Suprapubic skin (tissue), 4 donors: ENCODE measurements around the gene SMOC2. TPM values are rescaled to one million over a fixed set of nuclear protein-coding genes. Genes with fewer than 3 reads are reported as not detected.
A peak's percentile ranks its signal among the peaks of the same experiment; 100 is the strongest.
"Not testable (repeated sequence)": the region's sequence is repeated elsewhere in the genome, so short reads cannot be mapped to it uniquely, and the experiment has no call there.

Experiments used
- DNase-seq, 2 donors: peaks; one replicate each; pipeline ENCODE4 v3.0.0-alpha.2; 2019; ENCODE audit warnings: low spot score in 2 of 2
- H3K27ac ChIP-seq: fragments of 200-600 bp; sonication (generic); one replicate; pipeline ENCODE4 v1.5.1; 2019
- H3K27me3 ChIP-seq: fragments of 200-600 bp; sonication (generic); one replicate; pipeline ENCODE4 v1.5.1; 2019
- H3K36me3 ChIP-seq: fragments of 200-600 bp; sonication (generic); one replicate; pipeline ENCODE4 v1.5.1; 2019
- H3K4me1 ChIP-seq: fragments of 200-600 bp; sonication (generic); one replicate; pipeline ENCODE4 v1.5.1; 2019
- H3K4me3 ChIP-seq: fragments of 200-600 bp; sonication (generic); one replicate; pipeline ENCODE4 v1.5.1; 2019; ENCODE audit warnings: mild to moderate bottlenecking
- H3K9me3 ChIP-seq: fragments of 200-600 bp; sonication (generic); one replicate; pipeline ENCODE4 v1.5.1; 2019
- EP300 ChIP-seq: sonication (generic); formaldehyde crosslinking; IDR thresholded peaks from one replicate; pipeline ENCODE4 v1.6.1; 2017; ENCODE audit warnings: antibody characterized with exemption
- POLR2A ChIP-seq, 2 donors: fragments of 450-650 bp; IDR thresholded peaks; one replicate each; pipeline ENCODE4 v1.6.1; 2017; ENCODE audit warnings: antibody characterized with exemption in 2 of 2, mild to moderate bottlenecking in 2 of 2, moderate library complexity in 2 of 2
- POLR2AphosphoS5 ChIP-seq, 3 donors: sonication (generic); formaldehyde crosslinking; IDR thresholded peaks; one replicate each; pipeline ENCODE4 v1.6.1; 2017; ENCODE audit warnings: antibody characterized with exemption in 3 of 3
- WGBS: methylation state at CpG from one replicate; pipeline ENCODE4 v1.1.5; 2018; 5-methylcytosine and 5-hydroxymethylcytosine counted together
- total RNA-seq, 4 donors: library from RNA; depleted of rRNA; stranded (reverse); fragments of >200 nt; gene quantifications; one replicate each; pipeline ENCODE4 v1.1.0, GENCODE V29; 2016
- TF ChIP-seq, protein P1 (sequence below), 2 donors: fragments of 200-600 bp in 1 of 2; fragments of 450-650 bp in 1 of 2; sonication (generic) in 1 of 2; IDR thresholded peaks; one replicate each; pipeline ENCODE4 v1.5.1; 2016 to 2019; ENCODE audit warnings: antibody characterized with exemption in 2 of 2, mild to moderate bottlenecking in 1 of 2, moderate library complexity in 1 of 2

The SMOC2 gene
- total RNA-seq, 4 donors from 2014 or later: 16.2 to 22.9 (median 18.8) TPM

DNA sequence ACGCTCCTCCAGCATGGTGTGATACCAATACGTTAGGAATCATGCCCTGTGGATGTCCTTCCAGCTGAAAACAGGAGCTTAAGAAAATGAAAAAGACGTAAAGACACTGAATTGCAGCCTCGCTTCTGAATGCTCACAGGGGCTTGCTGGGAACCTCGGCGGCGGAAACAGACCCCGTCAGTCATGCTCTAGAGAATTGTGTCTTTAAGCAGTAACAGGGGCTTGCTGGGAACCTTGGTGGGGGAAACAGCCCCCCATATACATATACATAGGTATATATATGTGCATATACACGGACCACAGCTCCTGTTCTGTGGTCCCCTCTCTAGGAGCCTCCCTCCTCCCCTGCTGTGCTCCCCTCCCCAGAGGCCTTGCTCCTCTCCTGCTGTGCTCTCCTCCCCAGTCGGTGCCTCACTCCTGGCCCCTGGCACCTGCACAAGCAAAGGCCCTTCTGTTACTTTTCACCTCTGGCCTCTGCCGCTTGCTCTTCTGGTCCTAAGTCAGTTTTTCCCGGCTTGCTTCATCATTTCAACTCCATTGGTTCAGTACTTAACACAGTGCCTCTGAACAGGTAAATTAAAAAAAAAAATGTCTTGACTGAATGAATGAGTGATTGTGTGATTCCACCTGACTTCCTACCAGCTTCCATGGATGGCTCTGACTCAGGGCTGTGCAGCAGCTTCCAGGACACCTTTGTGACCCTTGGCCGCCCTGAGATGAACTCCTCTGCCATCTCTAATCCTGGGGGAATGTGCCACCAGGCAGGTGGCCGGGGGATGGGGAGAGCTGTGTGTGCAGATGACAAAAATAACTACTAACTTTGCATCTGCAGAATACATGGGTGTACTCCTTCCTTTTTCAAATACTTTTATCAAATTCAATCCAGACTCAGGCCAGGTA, 246.1 kb downstream of the SMOC2 start:
- Histone ChIP-seq H3K36me3 (no peaks in the 10 kb centered on the region), H3K27ac (no peak overlapping the region), H3K4me1 (no peaks in the 10 kb centered on the region), H3K9me3 (no peaks in the 10 kb centered on the region), H3K4me3 (no peak overlapping the region), H3K27me3 (peaks cover 2% of the 10 kb centered on the region)
- 78% methylated on average over 14 of the region's 14 CpGs for WGBS
- no peak for DNase-seq
- TF ChIP-seq POLR2A (IDR thresholded peaks at IDR 0.05) (no peak), EP300 (no peak), POLR2AphosphoS5 (IDR thresholded peaks at IDR 0.05) (no peak)
- TF ChIP-seq, protein P1, sequence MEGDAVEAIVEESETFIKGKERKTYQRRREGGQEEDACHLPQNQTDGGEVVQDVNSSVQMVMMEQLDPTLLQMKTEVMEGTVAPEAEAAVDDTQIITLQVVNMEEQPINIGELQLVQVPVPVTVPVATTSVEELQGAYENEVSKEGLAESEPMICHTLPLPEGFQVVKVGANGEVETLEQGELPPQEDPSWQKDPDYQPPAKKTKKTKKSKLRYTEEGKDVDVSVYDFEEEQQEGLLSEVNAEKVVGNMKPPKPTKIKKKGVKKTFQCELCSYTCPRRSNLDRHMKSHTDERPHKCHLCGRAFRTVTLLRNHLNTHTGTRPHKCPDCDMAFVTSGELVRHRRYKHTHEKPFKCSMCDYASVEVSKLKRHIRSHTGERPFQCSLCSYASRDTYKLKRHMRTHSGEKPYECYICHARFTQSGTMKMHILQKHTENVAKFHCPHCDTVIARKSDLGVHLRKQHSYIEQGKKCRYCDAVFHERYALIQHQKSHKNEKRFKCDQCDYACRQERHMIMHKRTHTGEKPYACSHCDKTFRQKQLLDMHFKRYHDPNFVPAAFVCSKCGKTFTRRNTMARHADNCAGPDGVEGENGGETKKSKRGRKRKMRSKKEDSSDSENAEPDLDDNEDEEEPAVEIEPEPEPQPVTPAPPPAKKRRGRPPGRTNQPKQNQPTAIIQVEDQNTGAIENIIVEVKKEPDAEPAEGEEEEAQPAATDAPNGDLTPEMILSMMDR (IDR thresholded peaks at IDR 0.05): no peak

DNA sequence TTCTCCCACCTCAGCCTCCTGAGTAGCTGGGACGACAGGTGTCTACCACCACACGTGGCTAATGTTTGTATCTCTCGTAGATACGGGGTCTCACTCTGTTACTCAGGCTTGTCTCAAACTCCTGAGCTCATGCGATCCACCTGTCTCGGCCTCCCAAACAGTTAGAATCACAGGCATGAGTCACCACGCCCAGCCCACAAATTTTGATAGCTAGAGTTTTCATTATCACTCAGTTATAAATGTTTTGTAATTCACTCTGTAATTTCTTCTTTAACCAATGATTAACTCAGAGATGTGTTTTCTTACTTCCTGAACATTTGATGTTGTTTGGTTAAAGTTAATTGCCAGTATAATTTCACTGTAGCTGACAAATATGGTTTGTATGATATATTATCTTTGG, 249.3 kb downstream of the SMOC2 start:
- WGBS: 88% methylated on average over 7 of the region's 7 CpGs
- no peaks in the 10 kb centered on the region for H3K4me1 ChIP-seq
- DNase-seq: no peak
- no peaks in the 10 kb centered on the region for H3K36me3 ChIP-seq
- H3K27me3 ChIP-seq: peaks cover 6% of the 10 kb centered on the region
- no peaks in the 10 kb centered on the region for H3K9me3 ChIP-seq
- no peak overlapping the region for H3K27ac ChIP-seq
- TF ChIP-seq POLR2AphosphoS5 (IDR thresholded peaks at IDR 0.05): no peak
- TF ChIP-seq EP300: no peak
- no peak for TF ChIP-seq POLR2A (IDR thresholded peaks at IDR 0.05)
- TF ChIP-seq, protein P1 (IDR thresholded peaks at IDR 0.05): no peak
- no peak overlapping the region for H3K4me3 ChIP-seq

DNA sequence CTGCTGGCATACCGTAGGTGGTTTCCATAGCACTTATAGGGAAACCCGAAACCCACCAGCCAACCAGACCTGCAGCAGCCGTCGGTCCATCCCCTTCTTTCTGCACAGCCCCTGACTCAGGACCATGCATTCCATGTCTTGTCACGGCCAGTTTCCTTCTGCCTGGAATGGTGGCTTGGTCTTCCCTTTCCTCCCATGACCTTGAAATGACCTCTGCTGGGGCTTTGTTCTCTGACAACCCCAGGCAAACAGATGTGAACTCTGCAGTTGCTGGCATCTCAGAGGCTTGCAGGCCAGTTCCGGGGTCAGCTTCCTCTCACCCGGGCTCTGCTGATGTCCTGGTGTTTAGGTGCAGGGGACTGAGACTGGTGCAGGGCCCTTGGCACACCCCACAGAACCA, 250.8 kb downstream of the SMOC2 start:
- DNase-seq: peak in 1 of 2 donors; percentile 47
- H3K27me3 ChIP-seq: peaks cover 6% of the 10 kb centered on the region
- H3K36me3 ChIP-seq: no peaks in the 10 kb centered on the region
- H3K27ac ChIP-seq: no peak overlapping the region
- TF ChIP-seq POLR2A (IDR thresholded peaks at IDR 0.05) (no peak), POLR2AphosphoS5 (IDR thresholded peaks at IDR 0.05) (no peak), EP300 (no peak)
- TF ChIP-seq, protein P1 (IDR thresholded peaks at IDR 0.05): no peak
- no peaks in the 10 kb centered on the region for H3K9me3 ChIP-seq
- 96% methylated on average over 7 of the region's 7 CpGs for WGBS
- no peak overlapping the region for H3K4me3 ChIP-seq
- H3K4me1 ChIP-seq: no peaks in the 10 kb centered on the region

DNA sequence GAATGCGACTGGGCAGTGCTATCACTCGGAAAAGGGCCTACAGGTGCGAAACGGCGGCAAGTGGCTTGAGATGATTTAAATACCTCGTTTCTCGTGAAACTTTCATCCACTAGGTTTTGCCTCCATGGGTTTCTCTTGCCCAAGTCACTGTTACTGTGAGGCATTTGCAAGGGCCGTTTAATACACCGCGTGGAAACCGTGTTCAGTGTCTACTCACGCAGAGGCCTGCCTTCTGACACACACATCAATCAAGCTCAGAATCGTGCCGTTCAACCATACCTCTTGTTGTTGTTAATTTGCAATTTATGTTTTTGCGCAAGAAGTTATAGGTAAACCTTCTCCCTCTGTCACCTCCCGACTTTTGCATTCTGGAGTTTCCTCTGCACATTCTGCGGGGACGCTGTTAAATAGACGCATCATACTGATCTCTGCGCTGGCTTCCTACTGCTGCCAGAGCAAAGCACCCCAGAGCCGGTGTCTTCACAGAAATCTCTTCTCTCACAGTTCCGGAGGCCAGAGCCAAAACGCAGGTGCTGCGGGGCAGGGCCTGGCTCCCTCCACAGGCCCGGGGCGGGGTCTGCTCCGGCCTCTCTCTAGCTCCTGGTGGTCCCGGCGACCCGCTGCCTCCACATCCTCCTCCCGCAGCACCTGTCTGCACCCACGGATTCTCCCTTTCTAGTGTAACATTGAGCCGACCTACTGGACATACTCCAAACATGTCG, 251.4 kb downstream of the SMOC2 start:
- no peaks in the 10 kb centered on the region for H3K4me1 ChIP-seq
- no peaks in the 10 kb centered on the region for H3K9me3 ChIP-seq
- peak in 1 of 2 donors; percentile 71 for DNase-seq
- H3K27me3 ChIP-seq: peaks cover 6% of the 10 kb centered on the region
- H3K4me3 ChIP-seq: no peak overlapping the region
- TF ChIP-seq POLR2A (IDR thresholded peaks at IDR 0.05) (no peak), POLR2AphosphoS5 (IDR thresholded peaks at IDR 0.05) (no peak), EP300 (no peak)
- TF ChIP-seq, protein P1 (IDR thresholded peaks at IDR 0.05): no peak
- H3K36me3 ChIP-seq: no peaks in the 10 kb centered on the region
- no peak overlapping the region for H3K27ac ChIP-seq
- 83% methylated on average over 34 of the region's 34 CpGs for WGBS

DNA sequence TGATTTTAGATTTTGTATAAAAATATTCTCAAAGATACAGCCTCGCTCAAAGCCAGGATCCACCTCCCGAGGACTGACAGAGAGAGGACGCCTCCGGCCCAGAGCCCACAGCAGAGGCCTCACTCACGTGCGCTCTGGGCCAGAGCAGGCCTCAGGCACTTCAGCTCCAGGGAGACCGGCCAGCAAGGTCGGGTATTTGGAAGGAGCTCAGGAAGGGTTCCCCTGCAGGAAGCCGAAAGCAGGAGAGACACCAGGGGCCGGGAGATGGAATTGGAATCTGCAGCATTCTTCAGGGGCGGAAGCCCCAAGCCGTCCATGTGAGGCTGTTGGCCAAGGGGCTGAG, 251.9 kb downstream of the SMOC2 start:
- not testable (repeated sequence) for H3K4me1 ChIP-seq, H3K36me3 ChIP-seq, H3K27me3 ChIP-seq, H3K9me3 ChIP-seq, H3K27ac ChIP-seq, H3K4me3 ChIP-seq, DNase-seq
- 71% methylated on average over 1 of the region's 12 CpGs for WGBS

DNA sequence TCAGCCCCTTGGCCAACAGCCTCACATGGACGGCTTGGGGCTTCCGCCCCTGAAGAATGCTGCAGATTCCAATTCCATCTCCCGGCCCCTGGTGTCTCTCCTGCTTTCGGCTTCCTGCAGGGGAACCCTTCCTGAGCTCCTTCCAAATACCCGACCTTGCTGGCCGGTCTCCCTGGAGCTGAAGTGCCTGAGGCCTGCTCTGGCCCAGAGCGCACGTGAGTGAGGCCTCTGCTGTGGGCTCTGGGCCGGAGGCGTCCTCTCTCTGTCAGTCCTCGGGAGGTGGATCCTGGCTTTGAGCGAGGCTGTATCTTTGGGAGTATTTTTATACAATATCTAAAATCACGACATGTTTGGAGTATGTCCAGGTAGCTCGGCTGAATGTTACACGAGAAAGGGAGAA, 253.8 kb downstream of the SMOC2 start:
- H3K9me3 ChIP-seq, H3K36me3 ChIP-seq, H3K27ac ChIP-seq, H3K27me3 ChIP-seq, DNase-seq, H3K4me3 ChIP-seq, H3K4me1 ChIP-seq: not testable (repeated sequence)
- 46% methylated on average over 3 of the region's 15 CpGs for WGBS
